HG02763 (cell line): ENCODE data around the gene PPT2.
"Not testable (repeated sequence)": the region's sequence is repeated elsewhere in the genome, so short reads cannot be mapped to it uniquely, and the experiment has no call there.

ENCODE experiments used
- ATAC-seq: cut with Tn5 transposase; IDR thresholded peaks from one replicate; pipeline ENCODE4 v1.9.1; 2021; ENCODE audit warnings: mild to moderate bottlenecking, moderate library complexity; ENCODE audit not compliant: unreplicated experiment

The PPT2 gene

GRCh38 chr6:32203426-32204267 lies 49.7 kb downstream of the PPT2 start:
- ATAC-seq, result no peak

- no peak for ATAC-seq
Measured at GRCh38 chr6:32204268-32204715, 50.4 kb downstream of the PPT2 start.

GRCh38 chr6:32208996-32209395 lies 55.1 kb downstream of the PPT2 start:
- no peak for ATAC-seq

- no peak for ATAC-seq
Measured at GRCh38 chr6:32210191-32210601, 56.3 kb downstream of the PPT2 start.

GRCh38 chr6:32211432-32211831 lies 57.5 kb downstream of the PPT2 start:
- not testable (repeated sequence) for ATAC-seq

GRCh38 chr6:32212076-32212760 lies 58.3 kb downstream of the PPT2 start:
- no peak for ATAC-seq
